Measurements from ENCODE around the gene CCT7.
A peak's percentile ranks its signal among the peaks of the same experiment; 100 is the strongest.

DNA sequence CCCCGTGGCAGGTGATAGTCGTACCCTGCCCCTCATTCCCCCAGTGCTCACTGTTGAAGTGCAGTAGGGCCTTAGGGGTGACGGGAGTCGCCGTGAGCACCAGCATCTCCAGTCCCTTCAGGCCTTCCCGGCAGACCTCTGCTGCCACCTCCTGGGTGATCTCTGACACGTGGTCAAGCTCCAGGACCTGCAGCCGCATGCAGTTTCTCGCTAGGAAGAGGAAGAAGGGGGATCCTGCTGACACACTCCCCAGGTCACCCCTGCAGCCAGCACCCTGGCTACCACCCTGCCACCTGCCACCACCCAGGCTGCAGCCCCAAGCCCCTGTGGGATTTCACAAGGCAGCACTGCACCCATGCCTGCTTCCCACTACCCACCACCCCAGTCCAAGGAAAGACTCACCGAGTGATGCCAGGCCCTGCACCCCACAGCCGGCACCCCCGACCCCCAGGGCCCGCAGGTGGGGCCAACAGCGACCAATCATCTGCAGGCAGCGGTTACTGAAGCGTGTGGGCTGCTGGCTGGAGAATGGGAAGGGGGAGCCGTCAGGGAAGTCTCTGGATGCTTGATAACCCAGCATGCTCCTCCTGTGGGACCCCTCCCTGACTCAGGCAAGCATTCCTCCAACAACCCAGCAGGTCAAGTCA lies 26.4 kb downstream of the CCT7 start:
- TF ChIP-seq ZNF544 (tag by site-specific recombination; IDR thresholded peaks at IDR 0.05) (no peak), ZNF366 (tag by site-specific recombination; conservative IDR thresholded peaks at IDR 0.05) (no peak), ZNF155 (tag by site-specific recombination; IDR thresholded peaks at IDR 0.05) (no peak), ZNF621 (tag by site-specific recombination; IDR thresholded peaks at IDR 0.05) (no peak)
- TF ChIP-seq, protein P1, sequence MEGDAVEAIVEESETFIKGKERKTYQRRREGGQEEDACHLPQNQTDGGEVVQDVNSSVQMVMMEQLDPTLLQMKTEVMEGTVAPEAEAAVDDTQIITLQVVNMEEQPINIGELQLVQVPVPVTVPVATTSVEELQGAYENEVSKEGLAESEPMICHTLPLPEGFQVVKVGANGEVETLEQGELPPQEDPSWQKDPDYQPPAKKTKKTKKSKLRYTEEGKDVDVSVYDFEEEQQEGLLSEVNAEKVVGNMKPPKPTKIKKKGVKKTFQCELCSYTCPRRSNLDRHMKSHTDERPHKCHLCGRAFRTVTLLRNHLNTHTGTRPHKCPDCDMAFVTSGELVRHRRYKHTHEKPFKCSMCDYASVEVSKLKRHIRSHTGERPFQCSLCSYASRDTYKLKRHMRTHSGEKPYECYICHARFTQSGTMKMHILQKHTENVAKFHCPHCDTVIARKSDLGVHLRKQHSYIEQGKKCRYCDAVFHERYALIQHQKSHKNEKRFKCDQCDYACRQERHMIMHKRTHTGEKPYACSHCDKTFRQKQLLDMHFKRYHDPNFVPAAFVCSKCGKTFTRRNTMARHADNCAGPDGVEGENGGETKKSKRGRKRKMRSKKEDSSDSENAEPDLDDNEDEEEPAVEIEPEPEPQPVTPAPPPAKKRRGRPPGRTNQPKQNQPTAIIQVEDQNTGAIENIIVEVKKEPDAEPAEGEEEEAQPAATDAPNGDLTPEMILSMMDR (tag by site-specific recombination; IDR thresholded peaks at IDR 0.05) = peak; percentile 71

All from HEK293 (cell line).